ENCODE data around the gene SNN.

Gene SNN

GRCh38 chr16:11667824-11668622, at the start of gene SNN:
TSS of gene SNN (plus strand) at chr16:11668455. CDS start at chr16:11676060, 7,605 bp downstream.
- TF ChIP-seq ZFX (IDR thresholded peaks at IDR 0.05; ENCODE audit: borderline replicate concordance) = no peak
- no peak for TF ChIP-seq CTCF (IDR thresholded peaks at IDR 0.05)
- no peak within 1 kb of the TSS for H3K27ac ChIP-seq

- H3K27ac ChIP-seq = no peak overlapping the region
- TF ChIP-seq ZFX (IDR thresholded peaks at IDR 0.05; ENCODE audit: borderline replicate concordance) (no peak), CTCF (IDR thresholded peaks at IDR 0.05) (no peak)
Observed at GRCh38 chr16:11619327-11619851, 48.9 kb upstream of the SNN start.

GRCh38 chr16:11620243-11621003, 47.8 kb upstream of the SNN start:
- TF ChIP-seq CTCF (IDR thresholded peaks at IDR 0.05) (no peak), ZFX (IDR thresholded peaks at IDR 0.05; ENCODE audit: borderline replicate concordance) (no peak)
- H3K27ac ChIP-seq = no peak overlapping the region

GRCh38 chr16:11621539-11621919, 46.7 kb upstream of the SNN start:
- H3K27ac ChIP-seq = no peak overlapping the region
- no peak for TF ChIP-seq CTCF (IDR thresholded peaks at IDR 0.05)

DNA sequence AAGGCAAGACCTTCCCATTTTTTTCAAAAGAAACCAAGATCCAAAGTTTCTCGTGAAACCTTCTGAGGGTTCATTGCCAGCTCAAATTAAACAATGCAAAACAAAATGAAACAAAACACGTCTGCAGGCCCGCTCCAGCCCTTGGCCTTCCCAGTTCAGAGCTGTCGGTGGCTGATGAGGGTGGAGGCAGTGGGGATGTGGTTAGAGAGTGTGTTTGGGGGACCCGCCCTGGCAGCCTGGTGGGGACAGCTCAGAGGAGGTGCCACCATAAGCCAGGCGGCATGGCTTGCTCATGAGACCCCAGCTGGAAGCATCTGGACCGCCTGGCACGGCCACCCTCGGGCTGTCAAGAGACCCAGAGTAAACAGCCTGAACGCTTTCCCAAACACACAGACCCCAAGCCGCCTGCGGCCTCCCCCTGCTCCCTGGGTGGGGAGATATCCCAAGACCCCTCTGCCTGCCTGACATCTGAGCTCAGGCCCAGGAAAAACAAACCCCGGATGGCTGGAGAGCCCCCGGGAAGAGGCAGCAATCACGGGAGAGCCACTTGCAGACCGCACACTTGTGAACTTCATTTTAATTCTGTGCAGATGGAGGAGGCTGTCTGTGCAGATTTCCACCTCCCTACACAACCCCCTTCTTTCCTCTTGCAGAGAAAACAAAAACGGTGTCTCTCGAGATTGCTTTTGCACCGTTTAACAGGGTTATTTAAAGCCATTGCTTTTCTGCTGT, 46.2 kb upstream of the SNN start:
- no peak overlapping the region for H3K27ac ChIP-seq
- TF ChIP-seq CTCF (IDR thresholded peaks at IDR 0.05) (no peak), ZFX (IDR thresholded peaks at IDR 0.05; ENCODE audit: borderline replicate concordance) (no peak)

DNA sequence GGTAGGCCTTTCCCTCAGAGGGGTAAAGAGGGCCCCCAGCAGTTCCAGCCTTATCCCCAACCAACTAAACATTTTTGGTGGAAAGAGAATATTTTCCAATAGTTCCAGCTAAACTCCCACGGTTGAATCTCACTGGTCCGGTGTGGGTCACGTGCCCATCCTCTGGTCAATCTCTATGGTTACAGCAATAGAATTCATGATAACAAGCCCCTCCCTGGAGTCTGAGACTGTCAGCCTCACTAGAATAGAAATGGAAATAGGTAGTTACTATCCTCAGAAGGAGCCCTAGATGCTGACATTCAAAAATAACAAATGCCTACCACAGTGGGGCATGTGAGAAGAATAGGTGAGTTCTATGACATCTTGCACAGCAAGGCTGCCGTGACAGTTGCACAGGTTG, 44.0 kb upstream of the SNN start:
- H3K27ac ChIP-seq = no peak overlapping the region
- no peak for TF ChIP-seq ZFX (IDR thresholded peaks at IDR 0.05; ENCODE audit: borderline replicate concordance)
- no peak for TF ChIP-seq CTCF (IDR thresholded peaks at IDR 0.05)

Data from 22Rv1 (cell line).